Measurements from ENCODE around the gene SNAP29.

- TF ChIP-seq POLR2A (IDR thresholded peaks at IDR 0.05): no peak
- TF ChIP-seq, protein P1, sequence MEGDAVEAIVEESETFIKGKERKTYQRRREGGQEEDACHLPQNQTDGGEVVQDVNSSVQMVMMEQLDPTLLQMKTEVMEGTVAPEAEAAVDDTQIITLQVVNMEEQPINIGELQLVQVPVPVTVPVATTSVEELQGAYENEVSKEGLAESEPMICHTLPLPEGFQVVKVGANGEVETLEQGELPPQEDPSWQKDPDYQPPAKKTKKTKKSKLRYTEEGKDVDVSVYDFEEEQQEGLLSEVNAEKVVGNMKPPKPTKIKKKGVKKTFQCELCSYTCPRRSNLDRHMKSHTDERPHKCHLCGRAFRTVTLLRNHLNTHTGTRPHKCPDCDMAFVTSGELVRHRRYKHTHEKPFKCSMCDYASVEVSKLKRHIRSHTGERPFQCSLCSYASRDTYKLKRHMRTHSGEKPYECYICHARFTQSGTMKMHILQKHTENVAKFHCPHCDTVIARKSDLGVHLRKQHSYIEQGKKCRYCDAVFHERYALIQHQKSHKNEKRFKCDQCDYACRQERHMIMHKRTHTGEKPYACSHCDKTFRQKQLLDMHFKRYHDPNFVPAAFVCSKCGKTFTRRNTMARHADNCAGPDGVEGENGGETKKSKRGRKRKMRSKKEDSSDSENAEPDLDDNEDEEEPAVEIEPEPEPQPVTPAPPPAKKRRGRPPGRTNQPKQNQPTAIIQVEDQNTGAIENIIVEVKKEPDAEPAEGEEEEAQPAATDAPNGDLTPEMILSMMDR (IDR thresholded peaks at IDR 0.05): no peak
Observed at GRCh38 chr22:20926243-20926642, 67.4 kb downstream of the SNAP29 start.

All from testis (tissue), 2 donors.